ENCODE data around the gene ANKRD18B.
"Not testable (repeated sequence)": the region's sequence is repeated elsewhere in the genome, so short reads cannot be mapped to it uniquely, and the experiment has no call there.

ANKRD18B gene

GRCh38 chr9:33614001-33614687, 90.1 kb downstream of the ANKRD18B start:
- Histone ChIP-seq H3K4me2 (ENCODE audit: insufficient read depth, low read length) (no peak overlapping the region), H3K79me2 (ENCODE audit: insufficient read depth, low read length) (no peaks in the 10 kb centered on the region), H2AFZ (ENCODE audit: low read depth, low read length) (no peak overlapping the region), H3K4me3 (ENCODE audit: low read depth in 1 of 2, low read length in 2 of 2) (no peak overlapping the region), H3K4me1 (ENCODE audit: insufficient read depth, low read length) (peaks cover 11% of the 10 kb centered on the region), H3K36me3 (ENCODE audit: insufficient read depth, low read length) (no peaks in the 10 kb centered on the region), H3K9me3 (ENCODE audit: insufficient read depth, low read length, severe bottlenecking) (no peaks in the 10 kb centered on the region), H3K27ac (ENCODE audit: low read length) (no peak overlapping the region), H3K9ac (ENCODE audit: low read depth, low read length) (no peak overlapping the region), H3K27me3 (ENCODE audit: insufficient read depth, low read length, poor library complexity) (no peaks in the 10 kb centered on the region), H4K20me1 (ENCODE audit: insufficient read depth, low read length) (no peaks in the 10 kb centered on the region)
- no peak for DNase-seq
- no peak for TF ChIP-seq CTCF (IDR thresholded peaks at IDR 0.05; ENCODE audit: borderline replicate concordance, extremely low read depth, low read length, poor library complexity, severe bottlenecking)
- no peak for TF ChIP-seq EZH2 (IDR thresholded peaks at IDR 0.05; ENCODE audit: borderline replicate concordance, low read depth, low read length, severe bottlenecking)
- no peak for ATAC-seq (ENCODE audit: insufficient read depth, low read depth)

- not testable (repeated sequence) for H2AFZ ChIP-seq (ENCODE audit: low read depth, low read length)
- peak; percentile 10 for DNase-seq
These were observed 94.3 kb downstream of the ANKRD18B start for GRCh38 chr9:33618370-33618769.

GRCh38 chr9:33619666-33620404, 95.8 kb downstream of the ANKRD18B start:
- Histone ChIP-seq H2AFZ (ENCODE audit: low read depth, low read length) (no peak overlapping the region), H3K9ac (ENCODE audit: low read depth, low read length) (no peak overlapping the region), H3K4me3 (ENCODE audit: low read depth in 1 of 2, low read length in 2 of 2) (no peak overlapping the region), H3K79me2 (ENCODE audit: insufficient read depth, low read length) (no peaks in the 10 kb centered on the region), H3K4me1 (ENCODE audit: insufficient read depth, low read length) (peaks cover 14% of the 10 kb centered on the region), H3K9me3 (ENCODE audit: insufficient read depth, low read length, severe bottlenecking) (no peaks in the 10 kb centered on the region), H3K36me3 (ENCODE audit: insufficient read depth, low read length) (no peaks in the 10 kb centered on the region), H3K27ac (ENCODE audit: low read length) (no peak overlapping the region), H3K27me3 (ENCODE audit: insufficient read depth, low read length, poor library complexity) (no peaks in the 10 kb centered on the region), H4K20me1 (ENCODE audit: insufficient read depth, low read length) (no peaks in the 10 kb centered on the region), H3K4me2 (ENCODE audit: insufficient read depth, low read length) (no peak overlapping the region)
- no peak for ATAC-seq (ENCODE audit: insufficient read depth, low read depth)
- DNase-seq, result no peak
- no peak for TF ChIP-seq CTCF (IDR thresholded peaks at IDR 0.05; ENCODE audit: borderline replicate concordance, extremely low read depth, low read length, poor library complexity, severe bottlenecking)
- TF ChIP-seq EZH2 (IDR thresholded peaks at IDR 0.05; ENCODE audit: borderline replicate concordance, low read depth, low read length, severe bottlenecking), result no peak

More at GRCh38 chr9:33618370-33618769, 94.3 kb downstream of the ANKRD18B start:
- not testable (repeated sequence) for H3K9ac ChIP-seq (ENCODE audit: low read depth, low read length); H3K79me2 ChIP-seq (ENCODE audit: insufficient read depth, low read length); H3K27me3 ChIP-seq (ENCODE audit: insufficient read depth, low read length, poor library complexity); H3K27ac ChIP-seq (ENCODE audit: low read length); H4K20me1 ChIP-seq (ENCODE audit: insufficient read depth, low read length); H3K4me3 ChIP-seq (ENCODE audit: low read depth in 1 of 2, low read length in 2 of 2); H3K9me3 ChIP-seq (ENCODE audit: insufficient read depth, low read length, severe bottlenecking); ATAC-seq (ENCODE audit: insufficient read depth, low read depth); H3K4me2 ChIP-seq (ENCODE audit: insufficient read depth, low read length); H3K36me3 ChIP-seq (ENCODE audit: insufficient read depth, low read length)
- H3K4me1 ChIP-seq (ENCODE audit: insufficient read depth, low read length), result peaks cover 11% of the 10 kb centered on the region

- ATAC-seq (ENCODE audit: insufficient read depth, low read depth), result no peak
- H3K9ac ChIP-seq (ENCODE audit: low read depth, low read length), result no peak overlapping the region
These were observed 96.8 kb downstream of the ANKRD18B start for GRCh38 chr9:33620738-33621439.

More at GRCh38 chr9:33620738-33621439, 96.8 kb downstream of the ANKRD18B start:
- Histone ChIP-seq H3K27ac (ENCODE audit: low read length) (no peak overlapping the region), H3K36me3 (ENCODE audit: insufficient read depth, low read length) (no peaks in the 10 kb centered on the region), H3K4me3 (ENCODE audit: low read depth in 1 of 2, low read length in 2 of 2) (no peak overlapping the region), H4K20me1 (ENCODE audit: insufficient read depth, low read length) (no peaks in the 10 kb centered on the region), H3K4me1 (ENCODE audit: insufficient read depth, low read length) (peaks cover 14% of the 10 kb centered on the region), H2AFZ (ENCODE audit: low read depth, low read length) (no peak overlapping the region), H3K4me2 (ENCODE audit: insufficient read depth, low read length) (no peak overlapping the region), H3K27me3 (ENCODE audit: insufficient read depth, low read length, poor library complexity) (no peaks in the 10 kb centered on the region), H3K9me3 (ENCODE audit: insufficient read depth, low read length, severe bottlenecking) (no peaks in the 10 kb centered on the region), H3K79me2 (ENCODE audit: insufficient read depth, low read length) (no peaks in the 10 kb centered on the region)
- no peak for DNase-seq
- TF ChIP-seq CTCF (IDR thresholded peaks at IDR 0.05; ENCODE audit: borderline replicate concordance, extremely low read depth, low read length, poor library complexity, severe bottlenecking) (no peak), EZH2 (IDR thresholded peaks at IDR 0.05; ENCODE audit: borderline replicate concordance, low read depth, low read length, severe bottlenecking) (no peak)
